A549 (cell line): ENCODE results near the gene PRR20D.
"Not testable (repeated sequence)": the region's sequence is repeated elsewhere in the genome, so short reads cannot be mapped to it uniquely, and the experiment has no call there.

Source experiments
- CTCF ChIP-seq: fragments of >200 bp; sonication (Bioruptor Twin); formaldehyde crosslinking; IDR thresholded peaks from 3 replicates; pipeline ENCODE4 v1.5.1; 2016
- GATA3 ChIP-seq: IDR thresholded peaks from 2 replicates; pipeline ENCODE4 v1.6.1; 2012; ENCODE audit warnings: borderline replicate concordance
- RCOR1 ChIP-seq: fragments of 150-350 bp; IDR thresholded peaks from 2 replicates; pipeline ENCODE4 v1.6.1; 2014; ENCODE audit warnings: antibody characterized with exemption, low read length, low read depth
- RNF2 ChIP-seq: fragments of 200-600 bp; sonication (generic); IDR thresholded peaks from 2 replicates; pipeline ENCODE4 v1.6.1; 2016; ENCODE audit warnings: low read depth, mild to moderate bottlenecking, antibody characterized with exemption, moderate library complexity, borderline replicate concordance

GRCh38 chr13:57166897-57167296 is 6.5 kb downstream of the PRR20D start, which contains the start of gene PRR20E:
- TF ChIP-seq CTCF, GATA3, RCOR1, RNF2: not testable (repeated sequence)
